CD4-positive, alpha-beta T cell treated with Interleukin-2 at 100 ng/mL for 4 hours (primary cell): ENCODE results near the gene TLR8.
A peak's percentile ranks its signal among the peaks of the same experiment; 100 is the strongest.
"Not testable (repeated sequence)": the region's sequence is repeated elsewhere in the genome, so short reads cannot be mapped to it uniquely, and the experiment has no call there.

Source experiments
- DNase-seq: peaks from one replicate; pipeline ENCODE4 v3.0.0-alpha.2; 2020; ENCODE audit warnings: low spot score

Gene TLR8

GRCh38 chrX:12946838-12947544 lies 40.6 kb downstream of the TLR8 start:
- DNase-seq = peak; percentile 81

- no peak for DNase-seq
These were observed 41.3 kb downstream of the TLR8 start for GRCh38 chrX:12947545-12948235.

- DNase-seq = no peak
These were observed 42.1 kb downstream of the TLR8 start for GRCh38 chrX:12948495-12948894.

- DNase-seq = no peak
These were observed 42.9 kb downstream of the TLR8 start for GRCh38 chrX:12949205-12949926.

GRCh38 chrX:12949927-12950656 lies 43.7 kb downstream of the TLR8 start:
- DNase-seq = peak; percentile 86

GRCh38 chrX:12950851-12951594 lies 44.6 kb downstream of the TLR8 start:
- DNase-seq = peak; percentile 81

- peak; percentile 43 for DNase-seq
These were observed 45.2 kb downstream of the TLR8 start for GRCh38 chrX:12951595-12951975.

- no peak for DNase-seq
These were observed 47.0 kb downstream of the TLR8 start for GRCh38 chrX:12953420-12953819.

GRCh38 chrX:12954376-12954775 lies 48.0 kb downstream of the TLR8 start:
- no peak for DNase-seq

- DNase-seq = no peak
These were observed 48.6 kb downstream of the TLR8 start for GRCh38 chrX:12954981-12955380.

- peak; percentile 66 for DNase-seq
These were observed 49.7 kb downstream of the TLR8 start for GRCh38 chrX:12955882-12956703.

GRCh38 chrX:12956704-12957534 lies 50.5 kb downstream of the TLR8 start:
- DNase-seq = peak; percentile 82

- DNase-seq = no peak
These were observed 51.6 kb downstream of the TLR8 start for GRCh38 chrX:12958059-12958458.

- no peak for DNase-seq
These were observed 52.0 kb downstream of the TLR8 start for GRCh38 chrX:12958461-12958860.

- DNase-seq = no peak
These were observed 54.8 kb downstream of the TLR8 start for GRCh38 chrX:12961196-12961718.

GRCh38 chrX:12962041-12962504 lies 55.7 kb downstream of the TLR8 start:
- no peak for DNase-seq

- DNase-seq = not testable (repeated sequence)
These were observed 56.9 kb downstream of the TLR8 start for GRCh38 chrX:12963210-12963850.

- no peak for DNase-seq
These were observed 58.9 kb downstream of the TLR8 start for GRCh38 chrX:12965131-12965940.
